Panc1 (cell line): ENCODE data around the gene CYP8B1. TPM values are rescaled to one million over a fixed set of nuclear protein-coding genes. Genes with fewer than 3 reads are reported as not detected.

Experiments
- ATAC-seq: fragments of 200-7000 bp; cut with Tn5 transposase; 2 replicates; pipeline ENCODE4 v1.9.1; 2020; ENCODE audit warnings: mild to moderate bottlenecking, moderate library complexity
- BruUV-seq: library from RNA; stranded (reverse); fragments of 400-500 nt; replicated peaks from 2 replicates; lab custom pipeline; 2021; lab: Mats Ljungman, UMichigan
- CTCF ChIA-PET: fragments of 300-600 bp; sonication (Branson Sonifier 250); formaldehyde crosslinking; loops from one replicate; lab custom pipeline; 2022; ENCODE audit warnings: antibody characterized with exemption; lab: Charles Lee
- POLR2A ChIA-PET: fragments of 300-600 bp; sonication (Branson Sonifier 250); formaldehyde crosslinking; loops from one replicate; lab custom pipeline; 2022; ENCODE audit warnings: antibody characterized with exemption; lab: Charles Lee
- DNase-seq: peaks from one replicate; pipeline ENCODE4 v3.0.0-alpha.2; 2010; ENCODE audit warnings: low read depth, low spot score
- H3K27ac ChIP-seq: 2 replicates; pipeline ENCODE4 v1.5.1; 2011; ENCODE audit warnings: mild to moderate bottlenecking, low read length, inconsistent platforms
- H3K27me3 ChIP-seq: fragments of 200-500 bp; sonication (Bioruptor generic); 2 replicates; pipeline ENCODE4 v1.6.0; 2014; ENCODE audit warnings: low read length, inconsistent platforms; ENCODE audit not compliant: control insufficient read depth, insufficient read depth
- H3K36me3 ChIP-seq: fragments of 200-500 bp; sonication (Bioruptor generic); 2 replicates; pipeline ENCODE4 v1.5.1; 2014; ENCODE audit warnings: inconsistent platforms, mild to moderate bottlenecking, low read length, moderate library complexity; ENCODE audit not compliant: control insufficient read depth, insufficient read depth
- H3K4me1 ChIP-seq: 2 replicates; pipeline ENCODE4 v1.5.1; 2011; ENCODE audit warnings: inconsistent platforms, mild to moderate bottlenecking, low read length, moderate library complexity; ENCODE audit not compliant: control insufficient read depth, insufficient read depth
- H3K4me3 ChIP-seq, 2 experiments: 2 replicates each; pipeline ENCODE4 v1.5.1; 2011 to 2012; ENCODE audit warnings: low read depth in 2 of 2, low read length in 2 of 2, mild to moderate bottlenecking in 2 of 2, inconsistent platforms in 1 of 2, moderate library complexity in 1 of 2
- H3K9me3 ChIP-seq: fragments of 200-500 bp; sonication (Bioruptor generic); 2 replicates; pipeline ENCODE4 v1.5.1; 2014; ENCODE audit warnings: low read depth, mild to moderate bottlenecking, inconsistent platforms, low read length, moderate library complexity; ENCODE audit not compliant: control insufficient read depth, insufficient read depth
- POLR2AphosphoS5 ChIP-seq: IDR thresholded peaks from 2 replicates; pipeline ENCODE4 v1.6.1; 2012; ENCODE audit warnings: mild to moderate bottlenecking, low read depth, low read length, moderate library complexity
- SIN3A ChIP-seq: IDR thresholded peaks from 2 replicates; pipeline ENCODE4 v1.6.1; 2012; ENCODE audit warnings: low read depth, mild to moderate bottlenecking, low read length, moderate library complexity, borderline replicate concordance; ENCODE audit not compliant: insufficient read depth
- TCF7L2 ChIP-seq: IDR thresholded peaks from 2 replicates; pipeline ENCODE4 v1.6.1; 2011; ENCODE audit warnings: mild to moderate bottlenecking, low read depth, low read length, inconsistent platforms
- in situ Hi-C: cut with HindIII; loops from 2 replicates; pipeline ENCODE4 v1.10.0; 2016; ENCODE audit warnings: low sequenced_read_pairs, low pct_unique_long_range_greater_than_20kb
- intact Hi-C: fragments of 100-400 bp; cut with micrococcal nuclease; formaldehyde crosslinking; loops from one replicate; pipeline ENCODE4 v1.10.0; 2022; ENCODE audit not compliant: unreplicated experiment
- total RNA-seq: library from RNA; stranded (reverse); gene quantifications from one replicate; pipeline ENCODE4 v1.2.1, GENCODE V29; 2021; ENCODE audit not compliant: unreplicated experiment
- TF ChIP-seq, protein P1 (sequence below), 2 experiments: IDR thresholded peaks; 2 replicates each; pipeline ENCODE4 v1.6.1; 2011 to 2012; ENCODE audit warnings: low read depth in 2 of 2, control low read depth in 1 of 2, low read length in 1 of 2, mild to moderate bottlenecking in 1 of 2, moderate library complexity in 1 of 2; ENCODE audit not compliant: insufficient read depth in 1 of 2
- TF ChIP-seq, protein P2 (sequence below): fragments of 450-650 bp; IDR thresholded peaks from 2 replicates; pipeline ENCODE4 v1.5.1; 2017; ENCODE audit warnings: mild to moderate bottlenecking

Gene CYP8B1
- total RNA-seq, 1 experiment from 2014 or later, result 0.08 TPM

DNA sequence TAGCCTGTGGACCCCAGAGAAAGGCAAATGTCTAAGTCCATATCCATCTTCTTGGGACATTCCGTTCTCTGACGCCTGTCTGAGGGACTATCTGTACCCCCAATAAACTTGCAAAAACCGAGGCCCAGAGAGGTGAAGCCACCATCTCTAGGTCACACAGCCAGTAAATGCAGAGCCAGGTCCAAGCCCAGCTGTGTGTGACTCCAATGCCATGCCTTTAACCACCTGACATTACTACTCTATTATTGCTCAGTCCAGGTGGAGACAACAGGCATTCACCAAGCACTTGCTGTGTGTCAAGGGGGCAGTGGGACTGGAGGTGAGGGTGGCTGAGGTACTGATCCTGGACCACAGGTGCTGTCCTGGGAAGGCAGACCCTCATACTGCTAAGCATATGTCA, 25.4 kb downstream of the CYP8B1 start:
- CTCF ChIA-PET, result no interaction called here
- intact Hi-C loops (no loop called here), in situ Hi-C loops (no loop called here)
- H3K9me3 ChIP-seq, result no peaks in the 10 kb centered on the region
- no TSS peak for BruUV-seq
- H3K27ac ChIP-seq, result no peak overlapping the region
- no peak for TF ChIP-seq SIN3A
- TF ChIP-seq, protein P1, sequence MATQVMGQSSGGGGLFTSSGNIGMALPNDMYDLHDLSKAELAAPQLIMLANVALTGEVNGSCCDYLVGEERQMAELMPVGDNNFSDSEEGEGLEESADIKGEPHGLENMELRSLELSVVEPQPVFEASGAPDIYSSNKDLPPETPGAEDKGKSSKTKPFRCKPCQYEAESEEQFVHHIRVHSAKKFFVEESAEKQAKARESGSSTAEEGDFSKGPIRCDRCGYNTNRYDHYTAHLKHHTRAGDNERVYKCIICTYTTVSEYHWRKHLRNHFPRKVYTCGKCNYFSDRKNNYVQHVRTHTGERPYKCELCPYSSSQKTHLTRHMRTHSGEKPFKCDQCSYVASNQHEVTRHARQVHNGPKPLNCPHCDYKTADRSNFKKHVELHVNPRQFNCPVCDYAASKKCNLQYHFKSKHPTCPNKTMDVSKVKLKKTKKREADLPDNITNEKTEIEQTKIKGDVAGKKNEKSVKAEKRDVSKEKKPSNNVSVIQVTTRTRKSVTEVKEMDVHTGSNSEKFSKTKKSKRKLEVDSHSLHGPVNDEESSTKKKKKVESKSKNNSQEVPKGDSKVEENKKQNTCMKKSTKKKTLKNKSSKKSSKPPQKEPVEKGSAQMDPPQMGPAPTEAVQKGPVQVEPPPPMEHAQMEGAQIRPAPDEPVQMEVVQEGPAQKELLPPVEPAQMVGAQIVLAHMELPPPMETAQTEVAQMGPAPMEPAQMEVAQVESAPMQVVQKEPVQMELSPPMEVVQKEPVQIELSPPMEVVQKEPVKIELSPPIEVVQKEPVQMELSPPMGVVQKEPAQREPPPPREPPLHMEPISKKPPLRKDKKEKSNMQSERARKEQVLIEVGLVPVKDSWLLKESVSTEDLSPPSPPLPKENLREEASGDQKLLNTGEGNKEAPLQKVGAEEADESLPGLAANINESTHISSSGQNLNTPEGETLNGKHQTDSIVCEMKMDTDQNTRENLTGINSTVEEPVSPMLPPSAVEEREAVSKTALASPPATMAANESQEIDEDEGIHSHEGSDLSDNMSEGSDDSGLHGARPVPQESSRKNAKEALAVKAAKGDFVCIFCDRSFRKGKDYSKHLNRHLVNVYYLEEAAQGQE (IDR thresholded peaks at IDR 0.05; ENCODE audit: insufficient read depth in 1 of 2, low read depth in 2 of 2, low read length in 1 of 2), result no peak
- TF ChIP-seq TCF7L2, result no peak
- TF ChIP-seq, protein P2, sequence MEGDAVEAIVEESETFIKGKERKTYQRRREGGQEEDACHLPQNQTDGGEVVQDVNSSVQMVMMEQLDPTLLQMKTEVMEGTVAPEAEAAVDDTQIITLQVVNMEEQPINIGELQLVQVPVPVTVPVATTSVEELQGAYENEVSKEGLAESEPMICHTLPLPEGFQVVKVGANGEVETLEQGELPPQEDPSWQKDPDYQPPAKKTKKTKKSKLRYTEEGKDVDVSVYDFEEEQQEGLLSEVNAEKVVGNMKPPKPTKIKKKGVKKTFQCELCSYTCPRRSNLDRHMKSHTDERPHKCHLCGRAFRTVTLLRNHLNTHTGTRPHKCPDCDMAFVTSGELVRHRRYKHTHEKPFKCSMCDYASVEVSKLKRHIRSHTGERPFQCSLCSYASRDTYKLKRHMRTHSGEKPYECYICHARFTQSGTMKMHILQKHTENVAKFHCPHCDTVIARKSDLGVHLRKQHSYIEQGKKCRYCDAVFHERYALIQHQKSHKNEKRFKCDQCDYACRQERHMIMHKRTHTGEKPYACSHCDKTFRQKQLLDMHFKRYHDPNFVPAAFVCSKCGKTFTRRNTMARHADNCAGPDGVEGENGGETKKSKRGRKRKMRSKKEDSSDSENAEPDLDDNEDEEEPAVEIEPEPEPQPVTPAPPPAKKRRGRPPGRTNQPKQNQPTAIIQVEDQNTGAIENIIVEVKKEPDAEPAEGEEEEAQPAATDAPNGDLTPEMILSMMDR, result no peak
- TF ChIP-seq POLR2AphosphoS5, result no peak
- POLR2A ChIA-PET, result no interaction called here
- no peaks in the 10 kb centered on the region; the same call in 1 of the 2 replicates for H3K27me3 ChIP-seq
- DNase-seq (no peak), ATAC-seq (no peak)
- no peaks in the 10 kb centered on the region for H3K4me1 ChIP-seq
- H3K4me3 ChIP-seq, result no peak overlapping the region
- H3K36me3 ChIP-seq, result no peaks in the 10 kb centered on the region

DNA sequence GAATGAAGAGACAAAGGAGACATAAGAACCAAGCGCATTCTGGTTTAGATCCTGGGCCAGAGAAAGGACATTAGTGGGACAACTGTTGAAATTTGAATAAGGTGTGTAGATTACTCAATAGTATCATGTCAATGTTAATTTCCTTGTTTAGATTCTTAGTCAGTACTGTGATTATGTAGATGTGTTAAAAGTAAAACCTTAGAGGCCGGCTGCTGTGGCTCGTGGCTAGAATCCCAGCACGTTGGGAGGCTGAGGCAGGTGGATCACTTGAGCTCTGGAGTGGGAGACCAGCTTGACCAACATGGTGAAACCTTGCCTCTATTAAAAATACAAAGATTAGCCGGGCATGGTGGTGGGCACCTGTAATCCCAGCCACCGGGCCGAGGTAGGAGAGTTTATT, 26.7 kb downstream of the CYP8B1 start:
- CTCF ChIA-PET, result no interaction called here

More for the DNA sequence above, 26.7 kb downstream of the CYP8B1 start:
- POLR2A ChIA-PET, result interaction anchor here (0.6 kb wide), 1 partner anchor 786 kb away, joined by 4 read pairs; no protein-coding TSS in a partner anchor
- no peak for DNase-seq
- Histone ChIP-seq H3K9me3 (no peaks in the 10 kb centered on the region), H3K36me3 (no peaks in the 10 kb centered on the region), H3K4me1 (no peaks in the 10 kb centered on the region), H3K4me3 (no peak overlapping the region), H3K27me3 (no peaks in the 10 kb centered on the region; the same call in 1 of the 2 replicates), H3K27ac (no peak overlapping the region)
- TF ChIP-seq, protein P2, result no peak
- TF ChIP-seq POLR2AphosphoS5 (no peak), TCF7L2 (no peak), SIN3A (no peak)
- TF ChIP-seq, protein P1 (IDR thresholded peaks at IDR 0.05; ENCODE audit: insufficient read depth in 1 of 2, low read depth in 2 of 2, low read length in 1 of 2), result no peak
- intact Hi-C loops, result no loop called here
- no TSS peak for BruUV-seq
- ATAC-seq, result no peak
- in situ Hi-C loops, result no loop called here
